ENCODE results near the gene NTHL1. TPM values are rescaled to one million over a fixed set of nuclear protein-coding genes. Genes with fewer than 3 reads are reported as not detected.

Gene NTHL1
- total and polyA plus RNA-seq, 2 of the 13 experiments (the other 11 are each of a cell fraction or from before 2014, with no cell fraction given) = 47.5 to 64.9 TPM

- TF ChIP-seq, protein P1, sequence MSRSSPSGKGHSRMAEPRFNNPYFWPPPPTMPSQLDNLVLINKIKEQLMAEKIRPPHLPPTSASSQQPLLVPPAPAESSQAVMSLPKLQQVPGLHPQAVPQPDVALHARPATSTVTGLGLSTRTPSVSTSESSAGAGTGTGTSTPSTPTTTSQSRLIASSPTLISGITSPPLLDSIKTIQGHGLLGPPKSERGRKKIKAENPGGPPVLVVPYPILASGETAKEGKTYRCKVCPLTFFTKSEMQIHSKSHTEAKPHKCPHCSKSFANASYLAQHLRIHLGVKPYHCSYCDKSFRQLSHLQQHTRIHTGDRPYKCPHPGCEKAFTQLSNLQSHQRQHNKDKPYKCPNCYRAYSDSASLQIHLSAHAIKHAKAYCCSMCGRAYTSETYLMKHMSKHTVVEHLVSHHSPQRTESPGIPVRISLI (CRISPR knock-in tag; IDR thresholded peaks at IDR 0.05; ENCODE audit: borderline replicate concordance) = no peak
- TF ChIP-seq ZNF382 (CRISPR knock-in tag; IDR thresholded peaks at IDR 0.05; ENCODE audit: borderline replicate concordance) (no peak), ARID5B (CRISPR knock-in tag; IDR thresholded peaks at IDR 0.05) (no peak), ZNF441 (CRISPR knock-in tag; IDR thresholded peaks at IDR 0.05; ENCODE audit: borderline replicate concordance) (no peak), TP53 (CRISPR knock-in tag; conservative IDR thresholded peaks at IDR 0.05) (no peak), SOX13 (IDR thresholded peaks at IDR 0.05) (no peak), SOX13 (CRISPR knock-in tag; conservative IDR thresholded peaks at IDR 0.05 in 1 of 2, IDR thresholded peaks at IDR 0.05 in 1 of 2) (no peak), POGZ (CRISPR knock-in tag; IDR thresholded peaks at IDR 0.05) (no peak), KDM6A (CRISPR knock-in tag; IDR thresholded peaks at IDR 0.05; ENCODE audit: low read depth) (no peak), PBX2 (CRISPR knock-in tag; IDR thresholded peaks at IDR 0.05) (no peak), ZNF180 (CRISPR knock-in tag; IDR thresholded peaks at IDR 0.05; ENCODE audit: borderline replicate concordance, low read depth) (no peak), SRY (CRISPR knock-in tag; IDR thresholded peaks at IDR 0.05) (no peak), KDM3A (CRISPR knock-in tag; IDR thresholded peaks at IDR 0.05; ENCODE audit: low read depth) (no peak), SOX5 (CRISPR knock-in tag; IDR thresholded peaks at IDR 0.05; ENCODE audit: borderline replicate concordance) (no peak), CENPX (CRISPR knock-in tag; IDR thresholded peaks at IDR 0.05) (no peak), ZNF550 (CRISPR knock-in tag; IDR thresholded peaks at IDR 0.05; ENCODE audit: borderline replicate concordance) (no peak), ZBTB21 (CRISPR knock-in tag; IDR thresholded peaks at IDR 0.05) (no peak), POLR2AphosphoS2 (IDR thresholded peaks at IDR 0.05; ENCODE audit: low read depth, low read length) (no peak), ZNF775 (CRISPR knock-in tag; IDR thresholded peaks at IDR 0.05; ENCODE audit: borderline replicate concordance) (no peak)
- TF ChIP-seq, protein P2, sequence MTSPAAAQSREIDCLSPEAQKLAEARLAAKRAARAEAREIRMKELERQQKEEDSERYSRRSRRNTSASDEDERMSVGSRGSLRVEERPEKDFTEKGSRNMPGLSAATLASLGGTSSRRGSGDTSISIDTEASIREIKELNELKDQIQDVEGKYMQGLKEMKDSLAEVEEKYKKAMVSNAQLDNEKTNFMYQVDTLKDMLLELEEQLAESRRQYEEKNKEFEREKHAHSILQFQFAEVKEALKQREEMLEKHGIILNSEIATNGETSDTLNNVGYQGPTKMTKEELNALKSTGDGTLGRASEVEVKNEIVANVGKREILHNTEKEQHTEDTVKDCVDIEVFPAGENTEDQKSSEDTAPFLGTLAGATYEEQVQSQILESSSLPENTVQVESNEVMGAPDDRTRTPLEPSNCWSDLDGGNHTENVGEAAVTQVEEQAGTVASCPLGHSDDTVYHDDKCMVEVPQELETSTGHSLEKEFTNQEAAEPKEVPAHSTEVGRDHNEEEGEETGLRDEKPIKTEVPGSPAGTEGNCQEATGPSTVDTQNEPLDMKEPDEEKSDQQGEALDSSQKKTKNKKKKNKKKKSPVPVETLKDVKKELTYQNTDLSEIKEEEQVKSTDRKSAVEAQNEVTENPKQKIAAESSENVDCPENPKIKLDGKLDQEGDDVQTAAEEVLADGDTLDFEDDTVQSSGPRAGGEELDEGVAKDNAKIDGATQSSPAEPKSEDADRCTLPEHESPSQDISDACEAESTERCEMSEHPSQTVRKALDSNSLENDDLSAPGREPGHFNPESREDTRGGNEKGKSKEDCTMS (CRISPR knock-in tag; conservative IDR thresholded peaks at IDR 0.05) = no peak
- TF ChIP-seq, protein P3, sequence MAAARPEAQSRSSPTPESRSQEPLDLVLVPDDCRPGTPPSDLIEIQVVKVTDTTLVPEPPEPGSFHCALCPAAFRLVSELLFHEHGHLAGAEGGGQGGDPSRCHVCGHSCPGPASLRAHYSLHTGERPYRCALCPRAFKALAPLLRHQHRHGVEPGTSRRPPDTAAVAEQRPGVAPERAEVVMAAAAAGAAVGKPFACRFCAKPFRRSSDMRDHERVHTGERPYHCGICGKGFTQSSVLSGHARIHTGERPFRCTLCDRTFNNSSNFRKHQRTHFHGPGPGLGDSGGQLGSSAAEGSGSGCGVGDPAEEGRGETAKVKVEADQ (CRISPR knock-in tag; IDR thresholded peaks at IDR 0.05; ENCODE audit: borderline replicate concordance) = no peak
Measured at GRCh38 chr16:2036200-2036966, 11.3 kb downstream of the NTHL1 start (continued).
